ENCODE data around the gene RPS26. TPM values are rescaled to one million over a fixed set of nuclear protein-coding genes. Genes with fewer than 3 reads are reported as not detected.

RPS26 gene
- total RNA-seq, 4 donors from 2014 or later, result 381 to 1,639 (median 1,040) TPM

- no peaks in the 10 kb centered on the region for H3K9me3 ChIP-seq
- H3K4me1 ChIP-seq, result peaks cover 0 to 23% (median 13%) of the 10 kb centered on the region in 3 donors
- H3K27me3 ChIP-seq, result no peaks in the 10 kb centered on the region
- intact Hi-C loops (cut with DNase I), result no loop called here
- WGBS, 2 donors, result 39 to 42% methylated on average over 5 of the region's 5 CpGs
- no peak for DNase-seq
- no peak overlapping the region for H3K4me3 ChIP-seq
- H3K36me3 ChIP-seq, result peaks cover 0 to 59% (median 0%) of the 10 kb centered on the region in 3 donors
- no peak for TF ChIP-seq CTCF (IDR thresholded peaks at IDR 0.05)
- no peak for TF ChIP-seq POLR2A (IDR thresholded peaks at IDR 0.05)
- H3K27ac ChIP-seq, result peak overlapping the region; percentile 41 to 82 (median 62)
Observed at GRCh38 chr12:56028511-56029165, 13.1 kb upstream of the RPS26 start.

DNA sequence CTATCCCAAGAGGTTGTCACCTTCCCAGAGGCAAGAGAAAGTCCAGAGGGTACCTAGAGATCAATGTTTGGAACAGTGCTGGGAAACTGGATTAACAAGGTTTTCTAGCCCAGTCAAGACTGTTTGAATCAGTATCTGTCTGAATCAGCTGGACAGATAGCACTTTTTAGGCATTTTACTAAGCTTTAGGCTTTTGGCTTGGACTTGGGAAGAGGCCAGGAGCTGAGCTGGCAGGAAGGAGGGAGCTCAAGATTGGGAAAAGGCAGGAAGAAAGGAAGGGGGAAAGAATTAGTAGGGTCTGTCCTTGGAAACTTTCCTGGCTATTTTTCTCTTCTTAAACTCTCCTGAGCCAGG, 12.6 kb upstream of the RPS26 start:
- DNase-seq, result no peak
- TF ChIP-seq CTCF (IDR thresholded peaks at IDR 0.05), result no peak
- no peak for TF ChIP-seq POLR2A (IDR thresholded peaks at IDR 0.05)
- intact Hi-C loops (cut with DNase I), result no loop called here
- Histone ChIP-seq H3K4me1 (peaks cover 0 to 23% (median 13%) of the 10 kb centered on the region in 3 donors), H3K36me3 (peaks cover 0 to 64% (median 0%) of the 10 kb centered on the region in 3 donors), H3K4me3 (no peak overlapping the region), H3K27me3 (no peaks in the 10 kb centered on the region), H3K9me3 (no peaks in the 10 kb centered on the region), H3K27ac (peak overlapping the region; percentile 41 to 82 (median 62))

- Histone ChIP-seq H3K9me3 (no peaks in the 10 kb centered on the region), H3K27ac (peak overlapping the region; percentile 41 to 82 (median 62)), H3K36me3 (peaks cover 0 to 67% (median 2%) of the 10 kb centered on the region in 3 donors), H3K27me3 (no peaks in the 10 kb centered on the region), H3K4me1 (peaks cover 0 to 23% (median 13%) of the 10 kb centered on the region in 3 donors), H3K4me3 (no peak overlapping the region)
- DNase-seq, result no peak
- intact Hi-C loops (cut with DNase I), result no loop called here
- TF ChIP-seq POLR2A (IDR thresholded peaks at IDR 0.05) (no peak), CTCF (IDR thresholded peaks at IDR 0.05) (peak; percentile 42 to 71 (median 64))
- WGBS, 2 donors, result 78 to 79% methylated on average over 6 of the region's 6 CpGs
Observed at GRCh38 chr12:56029666-56030293, 11.9 kb upstream of the RPS26 start.

GRCh38 chr12:56031987-56032386, 9.7 kb upstream of the RPS26 start:
- no peak for TF ChIP-seq CTCF (IDR thresholded peaks at IDR 0.05)
- TF ChIP-seq POLR2A (IDR thresholded peaks at IDR 0.05), result no peak
- H3K9me3 ChIP-seq, result no peaks in the 10 kb centered on the region
- H3K4me1 ChIP-seq, result peaks cover 0 to 23% (median 13%) of the 10 kb centered on the region in 3 donors
- no peak overlapping the region for H3K4me3 ChIP-seq
- WGBS, 2 donors, result 80 to 100% methylated on average over 1 of the region's 1 CpG
- no peak overlapping the region for H3K27ac ChIP-seq
- intact Hi-C loops (cut with DNase I), result no loop called here
- H3K36me3 ChIP-seq, result peaks cover 0 to 73% (median 5%) of the 10 kb centered on the region in 3 donors
- H3K27me3 ChIP-seq, result no peaks in the 10 kb centered on the region
- no peak for DNase-seq

DNA sequence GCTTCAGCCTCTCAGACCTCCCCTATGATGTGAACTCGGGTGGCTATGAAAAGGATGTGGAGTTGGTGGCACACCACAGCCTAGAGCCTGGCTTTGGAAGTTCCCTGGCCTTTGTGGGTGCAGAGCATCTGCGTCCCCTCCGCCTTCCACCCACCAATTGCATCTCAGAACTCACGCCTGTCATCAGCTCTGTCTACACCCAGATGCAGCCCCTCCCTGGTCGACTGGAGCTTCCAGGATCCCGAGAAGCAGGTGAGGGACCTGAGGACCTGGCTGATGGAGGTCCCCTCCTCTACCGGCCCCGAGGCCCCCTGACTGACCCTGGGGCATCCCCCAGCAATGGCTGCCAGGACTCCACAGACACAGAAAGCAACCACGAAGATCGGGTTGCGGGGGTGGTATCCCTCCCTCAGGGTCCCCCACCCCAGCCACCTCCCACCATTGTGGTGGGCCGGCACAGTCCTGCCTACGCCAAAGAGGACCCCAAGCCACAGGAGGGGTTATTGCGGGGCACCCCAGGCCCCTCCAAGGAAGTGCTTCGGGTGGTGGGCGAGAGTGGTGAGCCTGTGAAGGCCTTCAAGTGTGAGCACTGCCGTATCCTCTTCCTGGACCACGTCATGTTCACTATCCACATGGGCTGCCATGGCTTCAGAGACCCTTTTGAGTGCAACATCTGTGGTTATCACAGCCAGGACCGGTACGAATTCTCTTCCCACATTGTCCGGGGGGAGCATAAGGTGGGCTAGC, 7.0 kb upstream of the RPS26 start:
- H3K27ac ChIP-seq, result no peak overlapping the region
- peaks cover 0 to 3% (median 2%) of the 10 kb centered on the region in 3 donors for H3K4me1 ChIP-seq
- H3K9me3 ChIP-seq, result no peaks in the 10 kb centered on the region
- DNase-seq, result no peak
- intact Hi-C loops (cut with DNase I), result loop anchor here (5.0 kb wide), 1 partner anchor 42 kb away; no protein-coding TSS in a partner anchor
- WGBS, 2 donors, result 77 to 83% methylated on average over 10 to 13 of the region's 21 CpGs
- TF ChIP-seq POLR2A (IDR thresholded peaks at IDR 0.05) (no peak), CTCF (IDR thresholded peaks at IDR 0.05) (no peak)
- H3K27me3 ChIP-seq, result no peaks in the 10 kb centered on the region
- H3K36me3 ChIP-seq, result peaks cover 0 to 68% (median 5%) of the 10 kb centered on the region in 3 donors
- H3K4me3 ChIP-seq, result no peak overlapping the region

All from esophagus squamous epithelium (tissue), 5 donors.